PC-3 (cell line): ENCODE results near the gene FAM131C.

ENCODE experiments used
- CTCF ChIP-seq: fragments of 300-600 bp; sonication (generic); conservative IDR thresholded peaks from 2 replicates; pipeline ENCODE4 v1.5.1; 2017; ENCODE audit warnings: antibody characterized with exemption, low read depth, mild to moderate bottlenecking, low read length
- EZH2 ChIP-seq: fragments of 300-600 bp; sonication (generic); IDR thresholded peaks from one replicate; pipeline ENCODE4 v1.6.1; 2017; ENCODE audit warnings: antibody characterized with exemption, mild to moderate bottlenecking, low read length; ENCODE audit not compliant: unreplicated experiment

- no peak for TF ChIP-seq CTCF
- TF ChIP-seq EZH2: no peak
Observed at GRCh38 chr1:16065269-16065576, 8.2 kb downstream of the FAM131C start.
